Muscle of leg (tissue), 11 donors: ENCODE data around the gene MRPL39. TPM values are rescaled to one million over a fixed set of nuclear protein-coding genes. Genes with fewer than 3 reads are reported as not detected.
A peak's percentile ranks its signal among the peaks of the same experiment; 100 is the strongest.

ENCODE experiments used
- DNase-seq: peaks from one replicate; pipeline ENCODE4 v3.0.0; 2013
- H3K27ac ChIP-seq: one replicate; pipeline ENCODE4 v1.5.1; 2013; ENCODE audit warnings: mild to moderate bottlenecking, low read length, control low read depth
- H3K27me3 ChIP-seq: one replicate; pipeline ENCODE4 v1.6.1; 2013; ENCODE audit warnings: low read length; ENCODE audit not compliant: control insufficient read depth, insufficient read depth
- H3K36me3 ChIP-seq: one replicate; pipeline ENCODE4 v1.6.1; 2013; ENCODE audit warnings: low read length; ENCODE audit not compliant: control insufficient read depth, insufficient read depth
- H3K4me1 ChIP-seq: one replicate; pipeline ENCODE4 v1.6.1; 2013; ENCODE audit warnings: low read length; ENCODE audit not compliant: control insufficient read depth, insufficient read depth
- H3K4me3 ChIP-seq: one replicate; pipeline ENCODE4 v1.5.1; 2013; ENCODE audit warnings: low read length, control low read depth
- H3K9me3 ChIP-seq: replicated peaks from 2 replicates; pipeline ENCODE4 v1.6.1; 2013; ENCODE audit warnings: low read depth, low read length; ENCODE audit not compliant: control insufficient read depth
- WGBS: methylation state at CpG from one replicate; pipeline ENCODE4 v1.1.5; 2013; ENCODE audit warnings: missing lambda C conversion rate; ENCODE audit not compliant: insufficient coverage; 5-methylcytosine and 5-hydroxymethylcytosine counted together
- polyA plus RNA-seq, 8 donors: library from polyadenylated mRNA; unstranded; fragments of 120-200 nt; gene quantifications; one replicate each; pipeline versions ENCODE4 v1.2.1 to v1.2.3, GENCODE V29; 2013; ENCODE audit warnings: inconsistent platforms in 1 of 8, low replicate concordance in 1 of 8; ENCODE audit not compliant: insufficient read length in 8 of 8, insufficient read depth in 1 of 8
- total RNA-seq: library from RNA; stranded (reverse); fragments of 120-200 nt; gene quantifications from one replicate; pipeline ENCODE4 v1.2.4, GENCODE V29; 2013

Gene MRPL39
- total and polyA plus RNA-seq, 9 donors, result 26.7 to 37.5 (median 29.7) TPM

DNA sequence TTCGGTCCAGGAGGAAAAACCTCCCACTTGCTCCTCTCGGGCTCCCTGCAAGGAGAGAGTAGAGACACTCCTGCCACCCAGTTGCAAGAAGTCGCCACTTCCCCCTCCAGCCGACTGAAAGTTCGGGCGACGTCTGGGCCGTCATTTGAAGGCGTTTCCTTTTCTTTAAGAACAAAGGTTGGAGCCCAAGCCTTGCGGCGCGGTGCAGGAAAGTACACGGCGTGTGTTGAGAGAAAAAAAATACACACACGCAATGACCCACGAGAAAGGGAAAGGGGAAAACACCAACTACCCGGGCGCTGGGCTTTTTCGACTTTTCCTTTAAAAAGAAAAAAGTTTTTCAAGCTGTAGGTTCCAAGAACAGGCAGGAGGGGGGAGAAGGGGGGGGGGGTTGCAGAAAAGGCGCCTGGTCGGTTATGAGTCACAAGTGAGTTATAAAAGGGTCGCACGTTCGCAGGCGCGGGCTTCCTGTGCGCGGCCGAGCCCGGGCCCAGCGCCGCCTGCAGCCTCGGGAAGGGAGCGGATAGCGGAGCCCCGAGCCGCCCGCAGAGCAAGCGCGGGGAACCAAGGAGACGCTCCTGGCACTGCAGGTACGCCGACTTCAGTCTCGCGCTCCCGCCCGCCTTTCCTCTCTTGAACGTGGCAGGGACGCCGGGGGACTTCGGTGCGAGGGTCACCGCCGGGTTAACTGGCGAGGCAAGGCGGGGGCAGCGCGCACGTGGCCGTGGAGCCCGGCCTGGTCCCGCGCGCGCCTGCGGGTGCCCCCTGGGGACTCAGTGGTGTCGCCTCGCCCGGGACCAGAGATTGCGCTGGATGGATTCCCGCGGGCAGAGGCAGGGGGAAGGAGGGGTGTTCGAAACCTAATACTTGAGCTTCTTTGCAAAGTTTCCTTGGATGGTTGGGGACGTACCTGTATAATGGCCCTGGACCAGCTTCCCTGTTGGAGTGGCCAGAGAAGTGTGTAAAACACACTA lies 45.3 kb downstream of the MRPL39 start:
- DNase-seq, result peak; percentile 72
- no peaks in the 10 kb centered on the region for H3K4me1 ChIP-seq
- peak overlapping the region; percentile 47 for H3K4me3 ChIP-seq
- no peaks in the 10 kb centered on the region for H3K27me3 ChIP-seq
- no peak overlapping the region for H3K27ac ChIP-seq
- 4% methylated on average over 57 of the region's 74 CpGs for WGBS
- peaks cover 6% of the 10 kb centered on the region for H3K36me3 ChIP-seq
- H3K9me3 ChIP-seq, result no peaks in the 10 kb centered on the region

DNA sequence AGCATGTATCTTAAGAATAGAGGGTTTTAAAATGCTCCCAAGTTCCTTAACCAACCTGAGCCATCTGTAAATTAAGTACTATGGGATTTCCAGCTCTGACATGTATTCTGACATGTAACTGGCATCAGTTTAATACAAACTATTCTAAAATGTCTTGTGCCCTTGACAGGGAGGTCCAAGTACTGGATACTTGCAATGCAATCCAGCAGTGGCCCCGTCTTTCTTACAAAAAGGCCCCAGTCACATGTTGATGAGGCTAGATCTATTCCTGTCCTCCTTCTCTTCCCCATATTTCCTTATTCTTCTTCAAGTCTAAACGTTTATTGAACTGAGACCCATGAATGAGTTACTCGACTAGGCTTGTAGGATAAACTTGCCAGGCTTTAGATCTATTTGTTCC lies 46.4 kb downstream of the MRPL39 start:
- Histone ChIP-seq H3K9me3 (no peaks in the 10 kb centered on the region), H3K27ac (no peak overlapping the region), H3K4me3 (no peak overlapping the region), H3K27me3 (no peaks in the 10 kb centered on the region), H3K4me1 (no peaks in the 10 kb centered on the region), H3K36me3 (peaks cover 2% of the 10 kb centered on the region)
- 100% methylated on average over 1 of the region's 3 CpGs for WGBS
- peak; percentile 16 for DNase-seq

DNA sequence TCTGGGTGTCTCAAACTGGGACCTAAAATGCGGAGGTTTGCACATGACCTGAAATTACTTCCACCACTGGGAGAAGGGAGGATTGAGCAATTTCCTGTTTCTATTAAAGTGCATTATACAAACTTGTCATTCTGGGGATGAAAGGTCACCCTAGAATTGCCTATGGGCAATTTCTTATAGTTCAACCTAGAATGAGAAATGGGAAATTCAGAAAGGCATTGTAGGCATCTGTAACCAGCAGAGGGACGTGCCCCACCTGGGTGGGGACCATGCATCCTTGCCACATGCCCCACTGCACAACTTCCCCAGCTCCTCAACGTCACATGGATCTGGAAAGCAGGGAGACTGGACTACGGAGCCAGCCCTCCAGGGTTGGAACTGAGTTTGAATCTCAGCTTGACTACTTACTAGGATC lies 47.0 kb downstream of the MRPL39 start:
- H3K4me3 ChIP-seq, result no peak overlapping the region
- no peaks in the 10 kb centered on the region for H3K27me3 ChIP-seq
- no peaks in the 10 kb centered on the region for H3K4me1 ChIP-seq
- H3K9me3 ChIP-seq, result no peaks in the 10 kb centered on the region
- no peak overlapping the region for H3K27ac ChIP-seq
- 100% methylated on average over 1 of the region's 4 CpGs for WGBS
- peak; percentile 50 for DNase-seq
- no peaks in the 10 kb centered on the region for H3K36me3 ChIP-seq

DNA sequence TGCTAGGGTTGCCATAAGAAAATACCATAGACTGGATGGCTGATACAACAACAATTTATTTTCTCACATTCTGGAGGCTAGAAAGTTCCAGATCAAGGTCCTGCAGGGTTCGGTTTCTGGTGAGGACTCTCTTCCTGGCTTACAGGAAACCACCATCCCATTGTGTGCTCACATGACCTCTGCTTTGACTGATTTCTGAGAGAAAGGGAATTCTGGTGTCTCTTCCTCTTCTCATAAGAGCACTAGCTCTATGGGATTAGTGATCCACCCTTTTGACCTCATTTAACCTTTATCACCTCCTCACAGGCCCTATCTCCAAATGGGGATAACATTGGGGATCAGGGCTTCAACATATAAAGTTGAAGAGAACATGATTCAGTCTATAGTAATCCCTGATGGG lies 47.5 kb downstream of the MRPL39 start:
- Histone ChIP-seq H3K36me3 (no peaks in the 10 kb centered on the region), H3K27me3 (no peaks in the 10 kb centered on the region), H3K4me3 (no peak overlapping the region), H3K4me1 (no peaks in the 10 kb centered on the region), H3K27ac (no peak overlapping the region), H3K9me3 (no peaks in the 10 kb centered on the region)
- peak; percentile 11 for DNase-seq
- WGBS, result 83% methylated on average over 1 of the region's 1 CpG

DNA sequence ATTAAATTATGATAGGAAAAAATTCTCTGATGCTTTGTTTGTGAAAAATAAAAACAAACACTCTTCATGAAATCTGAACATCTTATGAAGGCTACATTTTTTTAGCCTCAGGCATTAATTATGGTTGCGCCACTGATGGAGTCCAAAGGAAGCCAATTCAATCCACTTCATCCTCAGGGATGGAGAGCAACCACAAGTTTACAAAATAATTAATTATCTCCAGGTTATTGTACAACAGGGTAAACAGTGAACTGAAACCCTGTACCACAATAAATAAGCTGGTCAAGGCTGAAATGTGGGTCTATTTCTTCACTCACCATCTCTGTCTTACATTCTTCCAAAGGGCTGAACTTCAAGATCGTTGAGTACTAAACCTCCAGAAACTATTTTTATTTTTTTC lies 49.2 kb downstream of the MRPL39 start:
- Histone ChIP-seq H3K4me3 (no peak overlapping the region), H3K27ac (no peak overlapping the region), H3K4me1 (no peaks in the 10 kb centered on the region), H3K27me3 (no peaks in the 10 kb centered on the region), H3K36me3 (no peaks in the 10 kb centered on the region), H3K9me3 (no peaks in the 10 kb centered on the region)
- no CpG with 5 or more reads among the region's 2 CpGs for WGBS
- DNase-seq, result no peak

DNA sequence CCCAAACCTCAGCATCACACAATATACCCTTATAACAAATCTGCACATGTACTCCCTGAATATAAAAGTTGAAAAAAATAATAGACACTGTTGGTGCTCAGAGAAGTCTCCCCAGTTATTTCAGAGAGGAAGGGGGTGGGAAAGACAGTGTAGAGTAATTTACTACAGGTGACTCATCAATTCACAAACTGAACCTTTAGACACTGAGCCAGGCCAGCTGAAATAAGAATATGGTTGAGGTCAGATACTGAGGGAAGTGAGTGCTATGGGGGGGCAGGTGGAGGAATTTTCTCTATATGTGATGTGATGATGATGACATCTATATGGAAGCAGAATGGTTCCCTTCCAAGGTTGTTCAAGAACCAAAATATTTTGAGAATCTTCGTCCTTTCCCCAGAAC lies 50.1 kb downstream of the MRPL39 start:
- H3K9me3 ChIP-seq, result no peaks in the 10 kb centered on the region
- no peak for DNase-seq
- no CpG with 5 or more reads among the region's 1 CpG for WGBS
- no peak overlapping the region for H3K27ac ChIP-seq
- H3K36me3 ChIP-seq, result no peaks in the 10 kb centered on the region
- H3K27me3 ChIP-seq, result no peaks in the 10 kb centered on the region
- no peaks in the 10 kb centered on the region for H3K4me1 ChIP-seq
- no peak overlapping the region for H3K4me3 ChIP-seq

DNA sequence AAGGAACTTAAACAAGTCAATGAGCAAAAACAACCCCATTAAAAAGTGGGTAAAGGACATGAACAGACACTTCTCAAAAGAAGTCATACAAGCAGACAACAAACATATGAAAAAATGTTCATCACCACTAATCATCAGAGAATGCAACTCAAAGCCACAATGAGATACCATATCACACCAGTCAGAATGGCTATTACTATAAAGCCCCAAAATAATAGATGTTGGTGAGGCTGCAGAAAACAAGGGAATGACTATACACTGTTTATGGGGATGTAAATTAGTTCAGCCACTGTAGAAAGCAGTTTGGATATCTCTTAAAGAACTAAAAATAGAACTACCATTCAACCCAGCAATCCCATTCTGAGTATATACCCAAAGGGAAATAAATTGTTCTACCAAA lies 51.2 kb downstream of the MRPL39 start:
- H3K9me3 ChIP-seq, result no peaks in the 10 kb centered on the region
- H3K4me3 ChIP-seq, result no peak overlapping the region
- no peak overlapping the region for H3K27ac ChIP-seq
- DNase-seq, result no peak
- no peaks in the 10 kb centered on the region for H3K27me3 ChIP-seq
- no peaks in the 10 kb centered on the region for H3K36me3 ChIP-seq
- no peaks in the 10 kb centered on the region for H3K4me1 ChIP-seq

DNA sequence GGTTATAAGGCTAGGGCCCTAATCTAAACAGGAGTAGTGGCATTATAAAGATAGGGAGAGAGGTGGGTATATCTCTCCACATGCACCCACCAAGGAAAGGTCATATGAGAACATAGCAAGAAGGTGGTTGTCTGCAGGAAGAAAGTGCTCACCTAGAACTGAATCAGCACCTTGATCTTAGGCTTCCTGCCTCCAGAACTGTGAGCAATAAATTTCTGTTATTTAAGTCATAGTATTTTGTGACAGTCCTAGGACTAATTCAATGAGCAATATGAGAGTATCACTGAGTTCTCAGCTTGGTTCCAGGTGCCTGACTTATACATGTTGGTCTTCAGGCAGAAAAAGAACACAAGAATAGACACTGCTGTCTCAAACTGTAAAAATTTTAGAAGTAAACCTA lies 51.8 kb downstream of the MRPL39 start:
- H3K9me3 ChIP-seq, result no peaks in the 10 kb centered on the region
- H3K36me3 ChIP-seq, result no peaks in the 10 kb centered on the region
- no peak overlapping the region for H3K27ac ChIP-seq
- H3K4me3 ChIP-seq, result no peak overlapping the region
- H3K27me3 ChIP-seq, result no peaks in the 10 kb centered on the region
- no peaks in the 10 kb centered on the region for H3K4me1 ChIP-seq
- no peak for DNase-seq

DNA sequence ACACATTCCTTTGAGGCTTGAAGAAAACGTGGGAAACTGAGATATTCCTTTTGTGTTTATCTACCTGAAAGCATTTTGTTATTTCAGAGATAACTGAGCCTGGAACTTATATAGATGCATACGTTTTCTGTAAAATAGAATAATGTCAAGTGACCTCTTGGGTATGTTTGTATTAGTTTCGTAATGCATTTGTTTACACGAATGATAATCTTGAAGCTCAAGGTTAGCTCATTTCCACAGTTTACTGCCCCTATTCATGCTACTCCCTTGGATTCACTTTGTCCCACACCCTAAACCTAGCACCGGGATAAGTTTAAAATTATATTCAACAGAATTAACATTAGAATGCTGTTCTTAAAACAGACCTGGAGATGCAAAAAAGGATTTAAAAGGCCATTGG lies 54.4 kb downstream of the MRPL39 start:
- H3K36me3 ChIP-seq, result no peaks in the 10 kb centered on the region
- H3K9me3 ChIP-seq, result no peaks in the 10 kb centered on the region
- no peak overlapping the region for H3K4me3 ChIP-seq
- no peak for DNase-seq
- no peaks in the 10 kb centered on the region for H3K27me3 ChIP-seq
- no peak overlapping the region for H3K27ac ChIP-seq
- no peaks in the 10 kb centered on the region for H3K4me1 ChIP-seq
- WGBS, result no CpG with 5 or more reads among the region's 5 CpGs

DNA sequence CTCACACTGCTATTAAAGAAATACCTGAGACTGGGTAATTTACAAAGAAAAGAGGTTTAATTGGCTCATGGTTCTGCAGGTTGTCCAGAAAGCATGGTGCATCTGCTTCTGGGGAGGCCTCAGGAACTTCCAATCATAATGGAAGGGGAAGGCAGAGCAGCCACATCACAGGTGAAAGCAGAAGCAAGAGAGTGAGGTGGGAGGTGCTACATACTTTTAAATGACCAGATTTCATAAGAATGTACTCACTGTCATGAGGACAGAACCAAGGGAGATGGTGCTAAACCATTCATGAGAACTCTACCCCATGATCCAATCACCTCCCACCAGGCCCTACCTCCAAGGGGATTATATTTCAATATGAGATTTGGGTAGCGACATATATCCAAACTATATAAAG lies 55.7 kb downstream of the MRPL39 start:
- Histone ChIP-seq H3K4me1 (no peaks in the 10 kb centered on the region), H3K27ac (no peak overlapping the region), H3K9me3 (peaks cover 2% of the 10 kb centered on the region), H3K27me3 (no peaks in the 10 kb centered on the region), H3K36me3 (no peaks in the 10 kb centered on the region), H3K4me3 (no peak overlapping the region)
- no peak for DNase-seq
- WGBS, result no CpG with 5 or more reads among the region's 1 CpG
